Mesenteric fat pad (tissue), 1 donor: ENCODE results near the gene TNFAIP8L1. TPM values are rescaled to one million over a fixed set of nuclear protein-coding genes. Genes with fewer than 3 reads are reported as not detected.

Experiments used
- DNase-seq: peaks from one replicate; pipeline ENCODE4 v3.0.0-alpha.2; 2020; ENCODE audit warnings: low spot score
- total RNA-seq: library from RNA; stranded (reverse); fragmentation: NEBNext Ultra II Directional; extraction: Animal tissue kit (Norgen Biotek cat#: 25700); gene quantifications from one replicate; pipeline ENCODE4 v1.2.1, GENCODE V29; 2021
- donor health status: DM: yes; HTN: yes; CAD: no.

The TNFAIP8L1 gene
- total RNA-seq, 1 donor from 2014 or later: 6.9 TPM

GRCh38 chr19:4609878-4610511, 29.3 kb upstream of the TNFAIP8L1 start:
- DNase-seq: no peak

DNA sequence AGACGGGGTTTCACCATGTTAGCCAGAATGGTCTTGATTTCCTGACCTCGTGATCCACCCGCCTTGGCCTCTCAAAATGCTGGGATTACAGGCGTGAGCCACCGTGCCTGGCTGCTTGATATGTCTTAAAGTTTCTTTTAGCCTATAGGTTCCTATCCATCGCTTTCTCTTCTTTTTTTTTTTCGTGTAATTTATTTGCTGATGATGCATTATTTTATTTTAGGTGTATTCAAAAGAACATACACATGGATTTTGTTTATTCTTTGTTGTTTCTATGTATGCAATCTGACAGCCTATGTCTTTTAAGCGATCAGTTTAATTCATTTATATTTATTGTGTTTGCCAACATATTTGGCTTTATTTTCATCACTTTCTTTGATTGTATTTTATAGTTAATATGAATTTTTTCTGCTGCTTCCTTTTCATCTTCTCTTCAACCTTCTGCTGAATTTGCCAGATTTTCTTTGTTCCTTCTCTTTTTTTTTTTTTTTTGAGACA, 26.0 kb upstream of the TNFAIP8L1 start:
- DNase-seq: no peak

DNA sequence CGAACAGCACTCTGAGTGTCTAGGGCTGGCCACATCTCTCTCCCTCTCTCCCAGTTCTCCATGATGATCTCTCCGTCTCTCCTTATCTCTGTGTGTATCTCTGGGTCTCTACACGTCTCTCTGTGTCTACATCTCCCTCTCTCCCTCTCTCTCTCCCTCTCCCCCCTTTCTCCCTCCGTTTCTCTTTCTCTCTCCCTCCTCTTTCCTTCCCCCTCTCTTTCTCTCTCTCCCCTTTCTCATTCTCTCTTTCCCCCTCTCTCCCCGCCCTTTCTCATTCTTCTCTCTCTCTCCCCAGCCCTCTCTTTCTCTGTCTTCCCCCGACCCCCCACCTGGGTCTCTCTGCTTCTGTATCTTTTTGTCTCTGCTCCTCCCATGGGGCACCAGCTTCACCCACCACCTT, 21.3 kb upstream of the TNFAIP8L1 start:
- no peak for DNase-seq

- DNase-seq: no peak
Measured at GRCh38 chr19:4619668-4620294, 19.5 kb upstream of the TNFAIP8L1 start.

- DNase-seq: no peak
Measured at GRCh38 chr19:4620675-4621074, 18.6 kb upstream of the TNFAIP8L1 start.

DNA sequence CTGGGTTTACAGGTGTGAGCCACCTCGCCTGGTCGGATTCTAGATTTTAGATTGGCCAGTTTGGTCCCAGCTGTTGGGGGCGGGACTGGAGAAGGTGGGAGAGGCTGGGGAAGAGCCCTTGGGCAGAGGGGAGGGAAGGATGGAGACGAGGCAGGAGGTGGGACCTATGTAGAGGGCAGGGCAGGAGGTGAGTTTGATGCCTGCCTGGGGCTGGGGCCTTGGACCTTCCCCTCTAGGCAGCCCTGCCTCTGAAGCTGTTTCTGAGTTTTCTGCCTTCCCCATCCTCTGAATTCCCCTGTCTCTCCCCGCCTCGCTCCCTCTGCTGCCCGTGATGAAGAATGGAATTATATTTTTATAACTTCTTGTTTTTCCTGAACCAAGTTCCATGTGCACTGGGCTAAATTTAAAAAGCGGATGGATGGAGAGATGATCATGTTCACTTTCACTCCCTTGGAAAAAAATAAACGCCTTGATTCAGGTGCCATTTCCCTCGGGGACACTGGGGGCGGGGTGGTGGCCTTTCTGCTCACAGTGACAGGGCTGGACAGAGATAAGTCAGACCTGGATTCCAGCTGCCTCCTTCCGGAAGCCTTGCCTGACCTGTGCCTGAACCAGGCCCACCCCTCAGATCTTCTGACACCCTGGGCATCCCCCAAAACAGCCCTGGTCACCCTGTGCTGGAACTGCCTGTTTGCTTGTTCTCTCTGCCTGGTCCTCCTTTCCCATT, 16.5 kb upstream of the TNFAIP8L1 start:
- DNase-seq: no peak

DNA sequence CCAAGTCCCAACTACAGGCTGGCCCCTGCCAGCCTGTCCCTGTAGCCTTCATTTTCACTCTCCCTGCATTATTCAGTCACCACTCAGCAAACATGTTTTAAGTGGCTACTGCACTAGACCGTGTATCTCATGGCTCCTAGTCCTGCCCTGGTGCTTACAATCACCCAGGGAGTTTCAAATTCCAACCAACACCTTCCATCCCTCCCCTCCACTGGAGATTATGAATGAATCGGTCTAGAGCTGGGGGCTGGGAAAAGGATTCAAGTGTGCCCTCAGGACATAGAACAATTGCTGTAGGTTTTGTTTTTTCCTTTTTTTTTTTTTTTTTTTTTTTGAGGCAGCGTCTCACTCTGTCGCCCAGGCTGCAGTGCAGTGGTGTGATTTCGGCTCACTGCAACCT, 15.0 kb upstream of the TNFAIP8L1 start:
- no peak for DNase-seq

DNA sequence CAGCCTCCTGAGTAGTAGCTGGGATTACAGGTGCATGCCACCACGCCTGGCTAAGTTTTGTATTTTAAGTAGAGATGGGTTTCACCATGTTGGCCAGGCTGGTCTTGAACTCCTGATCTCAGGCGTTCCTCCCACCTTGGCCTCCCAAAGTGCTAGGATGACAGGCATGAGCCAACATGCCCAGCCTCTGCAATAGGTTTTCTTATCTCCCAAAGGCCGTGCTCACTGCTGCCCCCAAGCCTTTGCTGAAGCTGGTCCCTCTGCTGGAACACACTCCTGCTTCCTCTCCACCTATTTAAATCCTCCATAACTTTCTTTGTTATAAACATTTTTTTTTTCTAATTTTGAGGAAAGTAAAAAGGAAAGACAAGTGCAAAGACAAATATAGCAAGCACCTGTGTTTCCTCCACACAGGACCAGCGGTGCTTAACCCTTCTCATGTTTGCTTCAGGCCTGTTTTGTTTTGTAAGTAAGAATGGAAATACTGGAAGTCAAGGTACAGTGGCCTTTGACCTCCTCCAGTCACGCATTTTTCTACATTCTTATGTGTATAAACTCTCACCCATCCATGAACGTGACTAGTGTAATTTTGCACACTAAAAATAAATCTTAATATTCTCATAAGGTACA, 14.5 kb upstream of the TNFAIP8L1 start:
- DNase-seq: no peak

DNA sequence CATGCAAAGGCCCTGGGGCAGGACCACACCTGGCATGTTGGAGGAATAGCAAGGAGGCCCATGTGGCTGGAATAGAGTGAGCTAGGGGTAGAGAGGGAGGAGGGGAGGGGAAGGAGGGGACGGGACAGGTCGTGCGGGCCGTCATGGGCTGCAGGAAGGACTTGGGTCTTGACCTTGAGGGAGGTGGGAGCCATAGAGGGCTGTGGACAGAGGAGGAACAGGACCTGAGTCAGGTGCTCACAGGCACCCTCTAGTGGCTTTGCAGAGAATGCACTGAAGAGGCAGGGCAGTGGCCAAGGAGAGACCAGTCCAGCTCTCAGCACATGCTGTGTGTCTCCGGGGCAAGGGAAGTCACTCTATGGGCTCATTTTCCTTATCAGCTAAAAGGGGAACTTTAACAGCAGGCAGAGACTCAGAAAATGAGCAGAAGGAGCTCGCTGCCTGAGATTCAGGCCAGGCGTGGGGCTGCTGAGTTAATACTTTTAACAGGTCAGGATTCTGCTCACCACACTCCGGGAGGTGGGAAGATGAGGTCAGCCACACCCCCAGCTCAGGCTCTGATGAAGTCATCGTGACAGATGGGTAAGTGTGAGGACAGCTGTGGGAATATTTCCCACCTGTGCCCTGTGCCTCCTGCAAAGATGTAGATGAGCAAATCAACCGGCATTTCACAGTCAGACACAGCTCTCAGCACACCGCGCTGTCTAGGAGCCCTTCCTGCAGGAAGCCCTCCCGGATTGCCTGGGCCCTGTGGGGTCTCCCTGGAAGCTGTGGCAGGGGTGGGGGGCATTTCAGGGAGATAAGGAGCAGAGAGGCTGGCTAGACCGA, 6.0 kb upstream of the TNFAIP8L1 start:
- DNase-seq: no peak

DNA sequence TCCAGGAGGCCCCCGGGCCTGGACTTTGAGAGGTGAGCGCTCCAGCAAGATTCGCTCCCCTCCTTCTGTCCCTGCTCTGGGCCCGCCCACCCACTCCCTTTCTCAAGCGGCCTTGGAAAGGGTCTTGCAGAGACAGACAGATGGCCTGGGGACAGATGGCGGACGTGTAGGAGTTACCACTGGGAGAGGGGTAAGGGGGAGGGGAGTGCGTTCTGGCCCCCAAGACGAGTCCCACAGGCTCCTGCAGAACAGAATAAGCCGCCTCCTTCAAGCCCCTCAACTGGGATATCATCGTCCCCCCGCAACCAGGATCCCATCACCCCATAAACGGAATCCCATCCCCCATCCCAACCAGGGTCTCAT, 3.6 kb upstream of the TNFAIP8L1 start:
- DNase-seq: no peak

- DNase-seq: peak; percentile 92
Measured at GRCh38 chr19:4636151-4636717, 3.1 kb upstream of the TNFAIP8L1 start.

DNA sequence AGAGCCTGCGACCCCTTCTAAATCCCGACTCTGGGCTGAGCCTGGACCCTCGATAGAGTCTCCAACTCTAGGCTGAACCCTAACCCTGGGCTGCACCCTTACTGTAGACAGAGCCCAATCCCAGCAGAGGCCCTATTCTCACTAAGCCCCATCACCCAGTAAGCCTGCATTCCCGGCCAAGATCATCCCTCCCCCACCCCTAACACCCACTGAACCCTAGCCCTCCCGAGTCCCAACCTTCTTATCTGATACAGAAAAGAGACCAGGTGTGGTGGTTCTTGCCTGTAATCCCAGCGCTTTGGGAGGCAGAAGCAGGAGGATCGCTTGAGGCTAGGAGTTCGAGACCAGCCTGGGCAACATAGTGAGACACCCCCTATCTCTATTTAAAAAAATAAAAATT, 2.6 kb upstream of the TNFAIP8L1 start:
- no peak for DNase-seq

GRCh38 chr19:4638317-4638716, 999 bp upstream of the TNFAIP8L1 start:
- DNase-seq: no peak

GRCh38 chr19:4639531-4640246, 373 bp downstream of the TNFAIP8L1 start:
- DNase-seq: no peak

GRCh38 chr19:4640247-4641000, 1.1 kb downstream of the TNFAIP8L1 start:
- no peak for DNase-seq

- DNase-seq: no peak
Measured at GRCh38 chr19:4641132-4641531, 1.8 kb downstream of the TNFAIP8L1 start.

DNA sequence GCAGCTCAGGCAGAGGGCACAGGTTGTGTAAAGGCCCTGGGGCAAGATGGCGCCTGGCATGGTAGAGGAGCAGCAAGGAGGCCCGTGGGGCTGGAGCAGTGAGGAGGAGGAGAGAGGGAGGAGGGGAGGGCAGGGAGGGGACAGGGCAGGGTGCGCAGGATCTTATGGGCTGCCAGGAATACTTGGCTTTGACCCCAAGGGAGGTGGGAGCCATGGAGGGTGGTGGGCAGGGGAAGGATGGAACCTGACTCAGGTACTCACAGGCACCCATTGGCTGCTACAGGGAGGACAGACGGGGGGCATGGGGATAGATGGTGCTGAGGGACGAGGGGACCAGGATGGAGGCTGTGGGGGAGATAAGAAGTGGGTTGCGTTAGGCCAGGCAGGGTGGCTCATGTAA, 3.3 kb downstream of the TNFAIP8L1 start:
- no peak for DNase-seq

GRCh38 chr19:4645718-4646117, 6.4 kb downstream of the TNFAIP8L1 start:
- no peak for DNase-seq
